OCI-LY3 (cell line): ENCODE results near the gene TTC7B.

ENCODE experiments used
- H2AFZ ChIP-seq: fragments of 200-600, 300-600 bp; shearing (Covaris generic); 2 replicates; pipeline ENCODE4 v1.6.0; 2014; ENCODE audit warnings: antibody characterized with exemption, low read depth, low read length
- H3K27ac ChIP-seq: fragments of 200-600, 300-600 bp; sonication (generic); 2 replicates; pipeline ENCODE4 v1.5.1; 2014; ENCODE audit warnings: mild to moderate bottlenecking, low read length, moderate library complexity, mixed read lengths
- H3K27me3 ChIP-seq: fragments of 200-600, 300-600 bp; sonication (generic); 2 replicates; pipeline ENCODE4 v1.6.1; 2014; ENCODE audit warnings: low read depth, low read length, mixed read lengths
- H3K36me3 ChIP-seq: fragments of 200-600, 300-600 bp; sonication (generic); replicated peaks from 2 replicates; pipeline ENCODE3; 2014; ENCODE audit warnings: low read depth, low read length, mixed read lengths
- H3K4me1 ChIP-seq: fragments of 300-600, 200-600 bp; sonication (generic); 2 replicates; pipeline ENCODE4 v1.6.1; 2014; ENCODE audit warnings: low read length, mixed read lengths
- H3K4me2 ChIP-seq: fragments of 200-600, 300-600 bp; sonication (generic); 2 replicates; pipeline ENCODE4 v1.6.1; 2014; ENCODE audit warnings: low read length, mixed read lengths
- H3K4me3 ChIP-seq: fragments of 300-600, 200-600 bp; sonication (generic); 2 replicates; pipeline ENCODE4 v1.5.1; 2014; ENCODE audit warnings: antibody characterized with exemption, mild to moderate bottlenecking, low read length, moderate library complexity
- H3K79me2 ChIP-seq: fragments of 300-600, 200-600 bp; shearing (Covaris generic); 2 replicates; pipeline ENCODE4 v1.6.1; 2014; ENCODE audit warnings: mild to moderate bottlenecking, low read length, mixed read lengths
- H3K9ac ChIP-seq: fragments of 300-600, 200-600 bp; shearing (Covaris generic); 2 replicates; pipeline ENCODE4 v1.6.0; 2014; ENCODE audit warnings: mild to moderate bottlenecking, low read length, moderate library complexity
- H3K9me3 ChIP-seq: fragments of 200-600, 300-600 bp; shearing (Covaris generic); 2 replicates; pipeline ENCODE4 v1.6.1; 2014; ENCODE audit warnings: low read length, mixed read lengths; ENCODE audit not compliant: insufficient read depth
- H4K20me1 ChIP-seq: fragments of 200-600, 300-600 bp; sonication (generic); 2 replicates; pipeline ENCODE4 v1.6.1; 2016; ENCODE audit warnings: low read length, mixed read lengths; ENCODE audit not compliant: insufficient read depth
- EZH2phosphoT487 ChIP-seq: fragments of 200-600 bp; shearing (Covaris generic); IDR thresholded peaks from 2 replicates; pipeline ENCODE4 v1.6.1; 2018; ENCODE audit warnings: antibody characterized with exemption, mixed run types, low read depth
- TF ChIP-seq, protein P1 (sequence below): fragments of 200-600, 300-600 bp; sonication (generic); IDR thresholded peaks from 2 replicates; pipeline ENCODE4 v1.5.1; 2014; ENCODE audit warnings: antibody characterized with exemption, low read length, low read depth

Gene TTC7B

DNA sequence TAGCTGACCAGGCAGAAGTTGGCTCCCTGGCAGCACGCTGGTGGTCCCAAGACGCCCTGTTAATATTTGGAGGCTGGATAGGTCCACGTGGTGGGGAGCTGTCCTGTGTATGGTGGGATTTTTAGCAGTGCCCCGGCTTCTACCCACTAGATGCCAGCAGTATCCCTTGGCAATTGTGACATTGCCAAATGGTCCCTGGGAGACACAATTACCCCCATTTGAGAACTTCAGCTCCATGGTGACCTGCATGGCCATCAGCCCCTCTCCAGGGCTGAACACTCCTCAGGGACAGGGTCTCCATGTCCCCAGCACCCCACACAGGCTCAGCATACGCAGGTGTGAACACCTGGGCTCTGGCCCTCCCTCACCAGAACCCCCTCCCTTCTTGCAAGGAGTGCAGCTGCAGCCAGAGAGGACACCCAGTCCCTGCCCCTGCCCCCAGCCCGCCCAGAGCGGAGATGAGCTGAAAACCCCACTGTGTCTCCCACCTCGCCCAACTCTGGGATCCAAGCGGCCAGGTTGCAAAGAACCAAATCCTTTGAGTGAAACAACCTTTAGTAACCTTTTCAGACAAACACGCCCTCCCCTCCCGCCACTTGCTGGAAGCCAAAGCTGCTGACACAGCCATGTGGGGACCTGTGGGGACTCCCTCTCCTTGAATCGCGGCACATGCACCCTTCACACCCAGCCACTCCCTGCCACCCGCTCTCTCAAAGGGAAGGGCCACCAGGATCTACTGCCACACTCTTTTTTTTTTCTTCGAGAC is 299.0 kb downstream of the TTC7B start:
- Histone ChIP-seq H3K36me3 (no peaks in the 10 kb centered on the region), H3K27ac (no peak overlapping the region), H3K27me3 (no peaks in the 10 kb centered on the region), H4K20me1 (no peaks in the 10 kb centered on the region), H3K9me3 (no peaks in the 10 kb centered on the region), H2AFZ (no peak overlapping the region), H3K4me3 (no peak overlapping the region), H3K9ac (no peak overlapping the region), H3K4me1 (no peaks in the 10 kb centered on the region), H3K4me2 (no peak overlapping the region), H3K79me2 (no peaks in the 10 kb centered on the region)
- TF ChIP-seq, protein P1, sequence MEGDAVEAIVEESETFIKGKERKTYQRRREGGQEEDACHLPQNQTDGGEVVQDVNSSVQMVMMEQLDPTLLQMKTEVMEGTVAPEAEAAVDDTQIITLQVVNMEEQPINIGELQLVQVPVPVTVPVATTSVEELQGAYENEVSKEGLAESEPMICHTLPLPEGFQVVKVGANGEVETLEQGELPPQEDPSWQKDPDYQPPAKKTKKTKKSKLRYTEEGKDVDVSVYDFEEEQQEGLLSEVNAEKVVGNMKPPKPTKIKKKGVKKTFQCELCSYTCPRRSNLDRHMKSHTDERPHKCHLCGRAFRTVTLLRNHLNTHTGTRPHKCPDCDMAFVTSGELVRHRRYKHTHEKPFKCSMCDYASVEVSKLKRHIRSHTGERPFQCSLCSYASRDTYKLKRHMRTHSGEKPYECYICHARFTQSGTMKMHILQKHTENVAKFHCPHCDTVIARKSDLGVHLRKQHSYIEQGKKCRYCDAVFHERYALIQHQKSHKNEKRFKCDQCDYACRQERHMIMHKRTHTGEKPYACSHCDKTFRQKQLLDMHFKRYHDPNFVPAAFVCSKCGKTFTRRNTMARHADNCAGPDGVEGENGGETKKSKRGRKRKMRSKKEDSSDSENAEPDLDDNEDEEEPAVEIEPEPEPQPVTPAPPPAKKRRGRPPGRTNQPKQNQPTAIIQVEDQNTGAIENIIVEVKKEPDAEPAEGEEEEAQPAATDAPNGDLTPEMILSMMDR: no peak

DNA sequence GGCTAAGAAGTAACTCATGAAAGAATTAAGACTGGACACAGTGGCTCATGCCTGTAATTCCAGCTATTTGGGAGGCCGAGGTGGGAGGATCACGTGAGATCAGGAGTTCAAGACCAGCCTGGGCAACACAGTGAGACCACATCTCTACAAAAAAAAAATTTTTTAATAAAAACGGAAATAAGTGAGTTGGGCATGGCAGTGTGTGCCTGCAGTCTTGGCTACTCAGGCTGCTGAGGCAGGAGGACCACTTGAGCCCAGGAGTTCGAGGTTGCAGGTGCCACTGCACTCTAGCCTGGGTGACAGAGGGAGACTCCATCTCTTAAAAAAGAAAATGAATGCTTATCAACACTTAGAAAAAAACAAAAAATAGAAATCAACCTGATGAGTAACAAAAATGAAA is 301.7 kb downstream of the TTC7B start:
- Histone ChIP-seq H3K9ac (no peak overlapping the region), H4K20me1 (no peaks in the 10 kb centered on the region), H3K9me3 (no peaks in the 10 kb centered on the region), H2AFZ (no peak overlapping the region), H3K4me2 (no peak overlapping the region), H3K27ac (no peak overlapping the region), H3K4me1 (no peaks in the 10 kb centered on the region), H3K4me3 (no peak overlapping the region), H3K36me3 (no peaks in the 10 kb centered on the region), H3K79me2 (no peaks in the 10 kb centered on the region), H3K27me3 (no peaks in the 10 kb centered on the region)
- no peak for TF ChIP-seq EZH2phosphoT487
- TF ChIP-seq, protein P1: no peak

DNA sequence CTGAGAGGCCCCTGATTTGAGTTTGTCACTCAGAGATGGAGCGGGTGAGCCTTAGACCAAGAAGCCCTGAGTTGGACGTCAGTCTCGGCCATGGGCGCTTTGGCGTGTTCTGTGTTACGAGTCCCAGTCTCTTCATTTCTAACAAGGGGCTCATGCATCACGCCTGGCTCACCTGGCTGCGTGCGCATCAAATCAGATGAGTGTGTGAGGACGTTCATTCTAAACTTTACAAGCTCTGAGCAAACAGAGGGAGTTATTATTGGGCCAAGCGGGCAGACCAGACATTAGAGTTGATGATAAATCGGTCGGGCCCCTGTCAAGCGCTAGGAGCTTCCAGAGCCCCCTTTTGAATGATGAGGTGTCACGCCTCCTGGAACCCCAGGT is 302.2 kb downstream of the TTC7B start:
- Histone ChIP-seq H4K20me1 (no peaks in the 10 kb centered on the region), H3K4me3 (no peak overlapping the region)
- TF ChIP-seq, protein P1: no peak
- no peak for TF ChIP-seq EZH2phosphoT487

DNA sequence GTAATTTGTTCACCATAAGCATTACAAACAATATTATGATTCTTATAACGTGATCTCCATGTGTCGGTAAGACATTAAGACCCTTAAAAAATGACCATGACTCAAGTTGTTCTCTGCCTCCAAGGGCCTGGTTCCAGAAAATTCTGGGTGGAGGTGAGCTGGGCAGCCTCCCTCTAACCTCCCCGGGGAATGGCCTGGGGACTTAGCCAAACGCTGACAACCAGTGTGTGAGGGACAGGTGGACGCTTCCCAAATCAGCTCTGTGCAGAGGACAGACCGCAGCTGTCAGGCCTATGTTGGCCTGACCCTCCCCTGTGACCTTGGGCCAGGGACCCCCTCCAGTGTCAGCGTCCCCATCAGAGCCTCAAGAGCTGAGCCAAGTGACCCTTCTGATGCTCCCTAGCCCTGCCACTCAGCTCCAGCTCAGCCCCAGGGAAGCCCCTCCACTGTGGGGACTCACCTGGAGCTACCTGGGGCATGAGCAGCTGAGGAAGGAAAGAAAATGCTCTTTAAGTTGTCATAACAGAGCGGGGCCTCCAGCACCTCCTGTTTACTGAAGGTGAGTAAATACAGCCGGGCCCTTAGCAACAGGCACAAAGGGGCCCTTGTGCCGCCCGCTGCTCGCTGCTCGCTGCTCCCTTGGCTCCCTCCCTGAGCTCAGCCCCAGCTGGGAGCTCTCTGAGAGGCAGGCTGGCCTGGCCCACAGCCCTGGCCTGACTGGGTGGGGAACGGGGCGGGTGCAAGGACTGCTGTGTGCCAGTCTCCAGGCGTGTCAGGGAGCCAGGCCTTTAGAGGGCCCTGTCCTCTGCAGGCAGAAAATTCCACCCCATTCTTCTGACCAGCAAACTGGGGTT is 302.8 kb downstream of the TTC7B start:
- Histone ChIP-seq H3K4me2 (no peak overlapping the region), H2AFZ (no peak overlapping the region), H3K4me1 (no peaks in the 10 kb centered on the region)

More for the DNA sequence above, 302.2 kb downstream of the TTC7B start:
- Histone ChIP-seq H3K36me3 (no peaks in the 10 kb centered on the region), H3K27me3 (no peaks in the 10 kb centered on the region), H3K79me2 (no peaks in the 10 kb centered on the region), H3K4me1 (no peaks in the 10 kb centered on the region), H3K9me3 (no peaks in the 10 kb centered on the region), H2AFZ (no peak overlapping the region), H3K4me2 (no peak overlapping the region), H3K27ac (no peak overlapping the region), H3K9ac (no peak overlapping the region)

More for the DNA sequence above, 302.8 kb downstream of the TTC7B start:
- Histone ChIP-seq H3K9me3 (no peaks in the 10 kb centered on the region), H3K79me2 (no peaks in the 10 kb centered on the region), H3K9ac (no peak overlapping the region), H3K4me3 (no peak overlapping the region), H3K36me3 (no peaks in the 10 kb centered on the region), H4K20me1 (no peaks in the 10 kb centered on the region), H3K27ac (no peak overlapping the region), H3K27me3 (no peaks in the 10 kb centered on the region)
- TF ChIP-seq, protein P1: no peak
- TF ChIP-seq EZH2phosphoT487: no peak
